OCI-LY7 (cell line): ENCODE results near the gene SSBP4. TPM values are rescaled to one million over a fixed set of nuclear protein-coding genes. Genes with fewer than 3 reads are reported as not detected.
"Not testable (repeated sequence)": the region's sequence is repeated elsewhere in the genome, so short reads cannot be mapped to it uniquely, and the experiment has no call there.

Experiments
- BruUV-seq: library from RNA; stranded (reverse); fragments of 400-500 nt; replicated peaks from 2 replicates; lab custom pipeline; 2021; lab: Mats Ljungman, UMichigan
- CTCF ChIA-PET: fragments of 300-600 bp; sonication (Branson Sonifier 250); formaldehyde crosslinking; loops from one replicate; lab custom pipeline; 2022; ENCODE audit warnings: antibody characterized with exemption; ENCODE audit not compliant: unreplicated experiment; lab: Charles Lee
- POLR2A ChIA-PET: fragments of 300-600 bp; sonication (Branson Sonifier 250); formaldehyde crosslinking; loops from one replicate; lab custom pipeline; 2022; ENCODE audit warnings: antibody characterized with exemption; lab: Charles Lee
- DNase-seq: peaks from one replicate; pipeline ENCODE4 v3.0.0-alpha.2; 2015; ENCODE audit warnings: low spot score
- H2AFZ ChIP-seq: fragments of 200-600 bp; sonication (generic), shearing (Covaris generic); 2 replicates; pipeline ENCODE4 v1.6.1; 2014; ENCODE audit warnings: mild to moderate bottlenecking, antibody characterized with exemption, low read length, moderate library complexity
- H3K27ac ChIP-seq: fragments of 200-600 bp; sonication (generic); 2 replicates; pipeline ENCODE4 v1.5.1; 2014; ENCODE audit warnings: mixed run types, low read depth, mild to moderate bottlenecking, moderate library complexity, low read length, inconsistent platforms; ENCODE audit not compliant: poor library complexity, severe bottlenecking
- H3K36me3 ChIP-seq: fragments of 200-600 bp; sonication (generic); 2 replicates; pipeline ENCODE4 v1.6.1; 2014; ENCODE audit warnings: mild to moderate bottlenecking, antibody characterized with exemption, low read length, moderate library complexity, mixed read lengths; ENCODE audit not compliant: insufficient read depth
- H3K4me1 ChIP-seq: fragments of 200-600 bp; sonication (generic); 2 replicates; pipeline ENCODE4 v1.5.1; 2014; ENCODE audit warnings: mild to moderate bottlenecking, low read length; ENCODE audit not compliant: insufficient read depth, poor library complexity, severe bottlenecking
- H3K4me2 ChIP-seq: fragments of 200-600 bp; sonication (generic); 2 replicates; pipeline ENCODE4 v1.6.1; 2014; ENCODE audit warnings: mild to moderate bottlenecking, low read length
- H3K4me3 ChIP-seq: fragments of 200-600 bp; sonication (generic); 2 replicates; pipeline ENCODE4 v1.5.1; 2014; ENCODE audit warnings: mild to moderate bottlenecking, low read depth, low read length; ENCODE audit not compliant: poor library complexity, severe bottlenecking
- H3K79me2 ChIP-seq: fragments of 200-600 bp; sonication (generic); 2 replicates; pipeline ENCODE4 v1.6.1; 2016; ENCODE audit warnings: low read depth, mild to moderate bottlenecking, low read length, moderate library complexity, mixed read lengths; ENCODE audit not compliant: insufficient read depth
- H3K9me2 ChIP-seq: fragments of 200-600 bp; sonication (generic); 2 replicates; pipeline ENCODE4 v1.6.1; 2016; ENCODE audit warnings: mild to moderate bottlenecking, low read length, mixed read lengths; ENCODE audit not compliant: insufficient read depth
- H3K9me3 ChIP-seq: fragments of 200-600 bp; sonication (generic); 2 replicates; pipeline ENCODE4 v1.6.1; 2014; ENCODE audit warnings: mild to moderate bottlenecking, mixed run types, low read length, mixed read lengths
- H4K20me1 ChIP-seq: fragments of 200-600 bp; sonication (generic); 2 replicates; pipeline ENCODE4 v1.6.1; 2014; ENCODE audit warnings: mild to moderate bottlenecking, antibody characterized with exemption, low read length, moderate library complexity, mixed read lengths; ENCODE audit not compliant: insufficient read depth
- EZH2phosphoT487 ChIP-seq: fragments of 200-600 bp; sonication (generic); IDR thresholded peaks from 2 replicates; pipeline ENCODE4 v1.6.1; 2018; ENCODE audit warnings: low read depth, borderline replicate concordance, mild to moderate bottlenecking, mixed run types, antibody characterized with exemption, low read length, moderate library complexity, mixed read lengths
- intact Hi-C: fragments of 100-400 bp; cut with micrococcal nuclease; formaldehyde crosslinking; loops from one replicate; pipeline ENCODE4 v1.10.0; 2022; ENCODE audit not compliant: unreplicated experiment
- total RNA-seq, 2 experiments: library from RNA; depleted of rRNA in 1 of 2; stranded (reverse); fragments of >200 nt in 1 of 2; shearing (Covaris generic) in 1 of 2; gene quantifications; 2 replicates each; pipeline ENCODE4 v1.2.3, GENCODE V29; 2014 to 2022
- TF ChIP-seq, protein P1 (sequence below): fragments of 200-600 bp; sonication (generic); conservative IDR thresholded peaks from 2 replicates; pipeline ENCODE4 v1.5.1; 2014; ENCODE audit warnings: mild to moderate bottlenecking, antibody characterized with exemption, low read length, moderate library complexity, mixed read lengths

Gene SSBP4
- total RNA-seq, 2 experiments from 2014 or later, result 92.9 to 117 TPM

DNA sequence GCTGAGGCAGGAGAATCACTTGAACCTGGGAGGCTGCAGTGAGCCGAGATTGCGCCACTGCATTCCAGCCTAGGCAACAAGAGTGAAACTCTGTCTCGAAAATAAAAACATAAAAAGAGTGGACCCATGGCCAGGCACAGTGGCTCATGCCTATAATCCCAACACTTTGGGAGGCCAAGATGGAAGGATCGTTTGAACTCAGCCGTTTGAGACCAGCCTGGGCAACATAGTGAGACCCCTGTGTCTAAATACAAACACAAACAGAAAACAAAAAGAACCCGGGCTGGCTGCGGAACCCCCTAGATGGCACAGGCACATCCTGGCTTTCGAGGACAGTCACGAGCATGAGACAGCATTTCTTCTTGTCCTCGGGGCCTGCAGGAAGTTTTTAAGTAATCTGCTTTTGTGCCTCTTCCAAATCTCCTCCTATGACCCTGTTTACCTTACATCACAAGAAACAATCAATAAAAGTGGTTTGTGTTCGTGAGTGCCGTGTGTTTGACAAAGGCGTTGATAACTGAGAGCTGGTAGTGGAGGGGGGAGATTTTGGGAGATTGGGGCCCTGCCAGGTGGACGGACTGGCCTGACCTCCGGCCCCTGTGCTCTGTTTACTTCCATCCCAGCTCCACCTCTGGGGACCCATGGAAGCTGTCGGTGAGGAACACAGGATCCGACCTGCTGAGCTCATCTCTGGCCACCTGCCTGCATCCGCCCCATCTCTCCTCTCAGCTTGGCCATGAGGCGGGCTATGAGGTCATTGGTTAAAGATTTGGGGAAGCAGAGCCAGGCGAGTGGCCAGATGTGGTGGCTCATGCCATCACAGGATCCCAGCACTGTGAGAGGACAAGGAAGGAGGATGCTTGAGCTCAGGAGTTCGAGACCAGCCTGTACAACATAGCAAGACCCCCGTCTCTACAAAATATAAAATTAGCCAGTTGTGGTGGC lies 39.1 kb upstream of the SSBP4 start:
- H3K79me2 ChIP-seq, result no peaks in the 10 kb centered on the region
- no peak for TF ChIP-seq EZH2phosphoT487
- TF ChIP-seq, protein P1, sequence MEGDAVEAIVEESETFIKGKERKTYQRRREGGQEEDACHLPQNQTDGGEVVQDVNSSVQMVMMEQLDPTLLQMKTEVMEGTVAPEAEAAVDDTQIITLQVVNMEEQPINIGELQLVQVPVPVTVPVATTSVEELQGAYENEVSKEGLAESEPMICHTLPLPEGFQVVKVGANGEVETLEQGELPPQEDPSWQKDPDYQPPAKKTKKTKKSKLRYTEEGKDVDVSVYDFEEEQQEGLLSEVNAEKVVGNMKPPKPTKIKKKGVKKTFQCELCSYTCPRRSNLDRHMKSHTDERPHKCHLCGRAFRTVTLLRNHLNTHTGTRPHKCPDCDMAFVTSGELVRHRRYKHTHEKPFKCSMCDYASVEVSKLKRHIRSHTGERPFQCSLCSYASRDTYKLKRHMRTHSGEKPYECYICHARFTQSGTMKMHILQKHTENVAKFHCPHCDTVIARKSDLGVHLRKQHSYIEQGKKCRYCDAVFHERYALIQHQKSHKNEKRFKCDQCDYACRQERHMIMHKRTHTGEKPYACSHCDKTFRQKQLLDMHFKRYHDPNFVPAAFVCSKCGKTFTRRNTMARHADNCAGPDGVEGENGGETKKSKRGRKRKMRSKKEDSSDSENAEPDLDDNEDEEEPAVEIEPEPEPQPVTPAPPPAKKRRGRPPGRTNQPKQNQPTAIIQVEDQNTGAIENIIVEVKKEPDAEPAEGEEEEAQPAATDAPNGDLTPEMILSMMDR, result no peak
- H3K4me2 ChIP-seq, result no peak overlapping the region
- H3K4me1 ChIP-seq, result peaks cover 5% of the 10 kb centered on the region
- ChIA-PET CTCF (no interaction called here), POLR2A (interaction anchor here (0.5 to 1.1 kb wide), 3 partner anchors 29 to 55 kb away, joined by 4 to 9 read pairs (median 5); no protein-coding TSS in a partner anchor)
- H3K9me2 ChIP-seq, result no peaks in the 10 kb centered on the region
- intact Hi-C loops, result no loop called here
- no peak overlapping the region for H2AFZ ChIP-seq
- no peak overlapping the region for H3K27ac ChIP-seq
- DNase-seq, result no peak
- H3K36me3 ChIP-seq, result no peaks in the 10 kb centered on the region
- H3K9me3 ChIP-seq, result no peaks in the 10 kb centered on the region
- no peak overlapping the region for H3K4me3 ChIP-seq
- no TSS peak for BruUV-seq
- H4K20me1 ChIP-seq, result no peaks in the 10 kb centered on the region

DNA sequence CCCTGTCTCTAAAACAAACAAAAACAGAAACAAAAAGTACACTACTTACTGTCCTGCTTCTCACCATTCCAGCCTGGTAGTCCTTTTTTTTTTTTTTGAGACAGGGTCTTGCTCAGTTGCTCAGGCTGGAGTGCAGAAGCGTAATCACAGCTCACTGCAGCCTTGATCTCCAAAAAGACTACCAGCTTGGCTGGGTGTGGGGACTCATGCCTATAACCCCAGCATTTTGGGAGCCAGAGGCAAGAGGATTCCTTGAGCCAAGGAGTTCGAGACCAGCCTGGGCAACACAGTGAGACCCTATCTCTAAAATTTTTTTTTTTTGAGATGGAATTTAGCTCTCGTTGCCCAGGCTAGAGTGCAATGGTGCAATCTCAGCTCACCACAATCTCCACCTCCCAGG lies 38.4 kb upstream of the SSBP4 start:
- Histone ChIP-seq H3K79me2 (no peaks in the 10 kb centered on the region), H3K9me3 (no peaks in the 10 kb centered on the region), H4K20me1 (no peaks in the 10 kb centered on the region), H3K27ac (no peak overlapping the region), H3K36me3 (no peaks in the 10 kb centered on the region), H3K4me2 (no peak overlapping the region), H3K9me2 (no peaks in the 10 kb centered on the region), H3K4me3 (no peak overlapping the region), H3K4me1 (peaks cover 5% of the 10 kb centered on the region), H2AFZ (no peak overlapping the region)
- TF ChIP-seq EZH2phosphoT487, result no peak
- TF ChIP-seq, protein P1, result no peak
- ChIA-PET CTCF (no interaction called here), POLR2A (interaction anchor here (0.5 to 1.1 kb wide), 2 partner anchors 28 to 31 kb away, joined by 4 to 9 read pairs; no protein-coding TSS in a partner anchor)
- no peak for DNase-seq
- BruUV-seq, result no TSS peak
- intact Hi-C loops, result no loop called here

DNA sequence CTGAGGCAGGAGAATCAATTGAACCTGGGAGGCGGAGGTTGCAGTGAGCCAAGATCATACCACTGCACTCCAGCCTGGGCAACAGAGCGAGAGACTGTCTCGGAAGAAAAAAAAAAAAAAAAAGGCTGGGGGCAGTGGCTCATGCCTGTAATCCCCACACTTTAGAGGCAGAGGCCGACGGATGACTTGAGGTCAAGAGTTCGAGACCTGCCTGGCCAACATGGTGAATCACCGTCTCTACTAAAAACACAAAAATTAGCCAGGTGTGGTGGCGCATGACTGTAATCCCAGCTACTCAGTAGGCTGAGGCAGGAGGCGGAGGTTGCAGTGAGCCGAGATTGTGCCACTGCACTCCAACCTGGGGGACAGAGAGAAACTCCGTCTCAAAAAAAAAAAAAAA lies 35.6 kb upstream of the SSBP4 start:
- H3K27ac ChIP-seq, DNase-seq, intact Hi-C loops, H3K4me3 ChIP-seq, CTCF ChIA-PET, H3K79me2 ChIP-seq, BruUV-seq, H3K4me2 ChIP-seq, H3K4me1 ChIP-seq, H4K20me1 ChIP-seq, POLR2A ChIA-PET, H3K9me2 ChIP-seq, H3K9me3 ChIP-seq, H2AFZ ChIP-seq, H3K36me3 ChIP-seq: not testable (repeated sequence)
